ENCODE data around the gene TBC1D4. TPM values are rescaled to one million over a fixed set of nuclear protein-coding genes. Genes with fewer than 3 reads are reported as not detected.
A peak's percentile ranks its signal among the peaks of the same experiment; 100 is the strongest.

TBC1D4 gene
- total and polyA plus RNA-seq, 10 of the 15 experiments (the other 5 are each of a cell fraction or from before 2014, with no cell fraction given), result 11.0 to 38.6 (median 25.5) TPM

GRCh38 chr13:75416327-75417011 lies 65.5 kb downstream of the TBC1D4 start (continued):
- TF ChIP-seq MEF2A (IDR thresholded peaks at IDR 0.05; ENCODE audit: insufficient read depth, low read depth, low read length) (peak; percentile 66; the same call in 1 of the 2 replicates), CTCF (IDR thresholded peaks at IDR 0.05 in 2 of 3, conservative IDR thresholded peaks at IDR 0.05 in 1 of 3; ENCODE audit: control insufficient read depth in 2 of 3, extremely low read depth in 1 of 3, insufficient read depth in 1 of 3, low read depth in 3 of 3, low read length in 3 of 3) (peak in 2 of 3 experiments; percentile 18 to 22; a peak in 2 of 6 replicates), ZBTB33 (IDR thresholded peaks at IDR 0.05) (no peak), ZZZ3 (IDR thresholded peaks at IDR 0.05; ENCODE audit: control insufficient read depth, insufficient read length, low read depth) (no peak), BCL3 (IDR thresholded peaks at IDR 0.05; ENCODE audit: borderline replicate concordance, insufficient read depth, low read depth, low read length, poor library complexity, severe bottlenecking) (peak; percentile 35), ATF3 (IDR thresholded peaks at IDR 0.05; ENCODE audit: borderline replicate concordance, extremely low read depth, low read depth, low read length) (no peak), TARDBP (IDR thresholded peaks at IDR 0.05; ENCODE audit: borderline replicate concordance) (no peak), HDAC6 (IDR thresholded peaks at IDR 0.05; ENCODE audit: unreplicated experiment) (no peak), CREM (IDR thresholded peaks at IDR 0.05; ENCODE audit: low read depth) (peak; percentile 16; the same call in 1 of the 2 replicates), ESRRA (IDR thresholded peaks at IDR 0.05; ENCODE audit: low read length) (no peak), SUZ12 (IDR thresholded peaks at IDR 0.05; ENCODE audit: unreplicated experiment) (no peak), POLR2AphosphoS2 (IDR thresholded peaks at IDR 0.05; ENCODE audit: low read depth, low read length) (no peak), SMC3 (IDR thresholded peaks at IDR 0.05; ENCODE audit: borderline replicate concordance, low read length) (peak; percentile 25; the same call in 1 of the 2 replicates), CUX1 (IDR thresholded peaks at IDR 0.05; ENCODE audit: insufficient replicate concordance, low read depth, low read length) (no peak), NFIC (IDR thresholded peaks at IDR 0.05; ENCODE audit: low read depth, low read length) (peak; percentile 70), SIN3A (IDR thresholded peaks at IDR 0.05; ENCODE audit: low read depth, low read length) (no peak), ZNF274 (IDR thresholded peaks at IDR 0.05; ENCODE audit: insufficient read depth, insufficient read length) (no peak), EGR1 (IDR thresholded peaks at IDR 0.05; ENCODE audit: borderline replicate concordance in 1 of 2, low read depth in 2 of 2, low read length in 2 of 2) (no peak)

Measured in GM12878 (cell line).